A673 (cell line): ENCODE data around the gene NEGR1. TPM values are rescaled to one million over a fixed set of nuclear protein-coding genes. Genes with fewer than 3 reads are reported as not detected.
A peak's percentile ranks its signal among the peaks of the same experiment; 100 is the strongest.

Experiments used
- BruUV-seq: library from RNA; stranded (reverse); fragments of 400-500 nt; replicated peaks from 2 replicates; lab custom pipeline; 2021; lab: Mats Ljungman, UMichigan
- CTCF ChIA-PET: fragments of 300-600 bp; sonication (Branson Sonifier 250); formaldehyde crosslinking; loops from one replicate; lab custom pipeline; 2022; ENCODE audit warnings: antibody characterized with exemption; lab: Charles Lee
- POLR2A ChIA-PET: fragments of 300-600 bp; sonication (Branson Sonifier 250); formaldehyde crosslinking; loops from one replicate; lab custom pipeline; 2022; ENCODE audit warnings: antibody characterized with exemption; ENCODE audit not compliant: low non-redundant PET; lab: Charles Lee
- DNase-seq: peaks from one replicate; pipeline ENCODE4 v3.0.0-alpha.2; 2015; ENCODE audit warnings: low spot score
- H3K27ac ChIP-seq: fragments of 200-600 bp; sonication (generic); 2 replicates; pipeline ENCODE4 v1.5.1; 2016; ENCODE audit warnings: mixed run types, low read depth, mild to moderate bottlenecking, mixed read lengths, antibody characterized with exemption, low read length; ENCODE audit not compliant: poor library complexity, severe bottlenecking
- H3K27me3 ChIP-seq: fragments of 200-600 bp; sonication (generic); replicated peaks from 2 replicates; pipeline ENCODE4 v1.6.1; 2017; ENCODE audit warnings: mixed run types, low read depth, mild to moderate bottlenecking, mixed read lengths, antibody characterized with exemption, low read length; ENCODE audit not compliant: insufficient read depth, poor library complexity
- H3K36me3 ChIP-seq: fragments of 200-600 bp; sonication (generic); 2 replicates; pipeline ENCODE4 v1.6.1; 2016; ENCODE audit warnings: mixed run types, mild to moderate bottlenecking, mixed read lengths, antibody characterized with exemption, low read length; ENCODE audit not compliant: insufficient read depth, poor library complexity, severe bottlenecking
- H3K4me1 ChIP-seq: fragments of 200-600 bp; sonication (generic); 2 replicates; pipeline ENCODE4 v1.6.1; 2017; ENCODE audit warnings: mixed run types, mild to moderate bottlenecking, mixed read lengths, antibody characterized with exemption, low read length; ENCODE audit not compliant: insufficient read depth, poor library complexity, severe bottlenecking
- H3K4me3 ChIP-seq: fragments of 200-600 bp; sonication (generic); 2 replicates; pipeline ENCODE4 v1.5.1; 2016; ENCODE audit warnings: low read depth, mixed run types, mild to moderate bottlenecking, mixed read lengths, low read length; ENCODE audit not compliant: poor library complexity, severe bottlenecking
- H3K9me3 ChIP-seq: fragments of 200-600 bp; sonication (generic); 2 replicates; pipeline ENCODE4 v1.6.1; 2016; ENCODE audit warnings: mixed run types, low read depth, mild to moderate bottlenecking, mixed read lengths, antibody characterized with exemption, low read length; ENCODE audit not compliant: poor library complexity, severe bottlenecking
- EZH2 ChIP-seq: fragments of 200-600 bp; sonication (generic); IDR thresholded peaks from 2 replicates; pipeline ENCODE4 v1.6.1; 2017; ENCODE audit warnings: borderline replicate concordance, low read depth, mild to moderate bottlenecking, mixed read lengths, antibody characterized with exemption, low read length; ENCODE audit not compliant: poor library complexity, severe bottlenecking
- intact Hi-C: fragments of 100-400 bp; cut with micrococcal nuclease; formaldehyde crosslinking; loops from one replicate; pipeline ENCODE4 v1.10.0; 2022; ENCODE audit not compliant: unreplicated experiment
- total RNA-seq: library from RNA; stranded (reverse); gene quantifications from 2 replicates; pipeline ENCODE4 v1.2.3, GENCODE V29; 2021
- TF ChIP-seq, protein P1 (sequence below): fragments of 300-800, 200-600 bp; sonication (generic); conservative IDR thresholded peaks from 2 replicates; pipeline ENCODE4 v1.5.1; 2017; ENCODE audit warnings: low read depth, mild to moderate bottlenecking, antibody characterized with exemption, low read length, moderate library complexity, mixed read lengths

NEGR1 gene
- total RNA-seq, 1 experiment from 2014 or later = 7.6 TPM

- CTCF ChIA-PET = no interaction called here
- Histone ChIP-seq H3K27ac (no peak overlapping the region), H3K4me1 (no peaks in the 10 kb centered on the region), H3K27me3 (no peaks in the 10 kb centered on the region), H3K4me3 (no peak overlapping the region), H3K9me3 (no peaks in the 10 kb centered on the region), H3K36me3 (no peaks in the 10 kb centered on the region)
- intact Hi-C loops = no loop called here
- POLR2A ChIA-PET = no interaction called here
- BruUV-seq = no TSS peak
- TF ChIP-seq, protein P1, sequence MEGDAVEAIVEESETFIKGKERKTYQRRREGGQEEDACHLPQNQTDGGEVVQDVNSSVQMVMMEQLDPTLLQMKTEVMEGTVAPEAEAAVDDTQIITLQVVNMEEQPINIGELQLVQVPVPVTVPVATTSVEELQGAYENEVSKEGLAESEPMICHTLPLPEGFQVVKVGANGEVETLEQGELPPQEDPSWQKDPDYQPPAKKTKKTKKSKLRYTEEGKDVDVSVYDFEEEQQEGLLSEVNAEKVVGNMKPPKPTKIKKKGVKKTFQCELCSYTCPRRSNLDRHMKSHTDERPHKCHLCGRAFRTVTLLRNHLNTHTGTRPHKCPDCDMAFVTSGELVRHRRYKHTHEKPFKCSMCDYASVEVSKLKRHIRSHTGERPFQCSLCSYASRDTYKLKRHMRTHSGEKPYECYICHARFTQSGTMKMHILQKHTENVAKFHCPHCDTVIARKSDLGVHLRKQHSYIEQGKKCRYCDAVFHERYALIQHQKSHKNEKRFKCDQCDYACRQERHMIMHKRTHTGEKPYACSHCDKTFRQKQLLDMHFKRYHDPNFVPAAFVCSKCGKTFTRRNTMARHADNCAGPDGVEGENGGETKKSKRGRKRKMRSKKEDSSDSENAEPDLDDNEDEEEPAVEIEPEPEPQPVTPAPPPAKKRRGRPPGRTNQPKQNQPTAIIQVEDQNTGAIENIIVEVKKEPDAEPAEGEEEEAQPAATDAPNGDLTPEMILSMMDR = no peak
- TF ChIP-seq EZH2 = no peak
- DNase-seq = no peak
Observed at GRCh38 chr1:71967670-71968069, 314.7 kb downstream of the NEGR1 start.

DNA sequence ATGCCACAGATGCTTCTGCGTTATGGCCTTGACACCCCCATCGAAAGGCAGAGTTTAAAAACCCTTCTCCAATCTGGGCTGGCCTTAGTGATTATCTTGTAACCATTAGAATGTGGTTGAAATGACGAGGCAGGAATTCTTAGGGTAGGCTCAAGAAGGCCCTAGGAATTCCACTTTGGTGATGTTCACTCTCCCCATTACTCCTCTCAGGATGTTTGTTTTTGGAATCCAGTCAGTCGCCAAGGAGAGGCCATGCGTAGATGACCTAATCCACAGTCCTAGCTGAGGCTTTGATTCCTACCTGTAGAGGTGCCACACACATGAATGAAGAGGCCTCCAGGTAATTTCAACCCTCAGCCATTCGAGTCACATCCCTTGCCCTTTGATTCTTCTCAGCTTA, 318.2 kb downstream of the NEGR1 start:
- H3K4me1 ChIP-seq = no peaks in the 10 kb centered on the region
- intact Hi-C loops = no loop called here
- no peaks in the 10 kb centered on the region for H3K27me3 ChIP-seq
- TF ChIP-seq EZH2 = no peak
- TF ChIP-seq, protein P1 = no peak
- no peaks in the 10 kb centered on the region for H3K36me3 ChIP-seq
- no peak overlapping the region for H3K4me3 ChIP-seq
- POLR2A ChIA-PET = no interaction called here
- BruUV-seq = no TSS peak
- CTCF ChIA-PET = no interaction called here
- H3K27ac ChIP-seq = no peak overlapping the region
- no peaks in the 10 kb centered on the region for H3K9me3 ChIP-seq
- DNase-seq = no peak

- TF ChIP-seq, protein P1 = no peak
- TF ChIP-seq EZH2 = no peak
- CTCF ChIA-PET = no interaction called here
- no peaks in the 10 kb centered on the region for H3K9me3 ChIP-seq
- no peak overlapping the region for H3K27ac ChIP-seq
- intact Hi-C loops = no loop called here
- POLR2A ChIA-PET = no interaction called here
- no peaks in the 10 kb centered on the region for H3K27me3 ChIP-seq
- DNase-seq = peak; percentile 1
- H3K4me3 ChIP-seq = no peak overlapping the region
- no peaks in the 10 kb centered on the region for H3K4me1 ChIP-seq
- no peaks in the 10 kb centered on the region for H3K36me3 ChIP-seq
- no TSS peak for BruUV-seq
Observed at GRCh38 chr1:71956613-71957285, 325.6 kb downstream of the NEGR1 start.
